WTC11 (cell line): ENCODE measurements around the gene ATF7. TPM values are rescaled to one million over a fixed set of nuclear protein-coding genes. Genes with fewer than 3 reads are reported as not detected.

Experiments
- ATAC-seq: fragments of 200-7000 bp; cut with Tn5 transposase; 2 replicates; pipeline ENCODE4 v1.10.0; 2021; ENCODE audit warnings: mild to moderate bottlenecking, moderate library complexity
- CTCF ChIA-PET: fragments of 300-600 bp; sonication (Branson Sonifier 250); formaldehyde crosslinking; loops from one replicate; lab custom pipeline; 2021; ENCODE audit warnings: antibody characterized with exemption; lab: Charles Lee
- POLR2A ChIA-PET: fragments of 350-600 bp; sonication (Branson Sonifier 250); formaldehyde crosslinking; loops from one replicate; lab custom pipeline; 2021; ENCODE audit warnings: antibody characterized with exemption; lab: Charles Lee
- DNase-seq: peaks from one replicate; pipeline ENCODE4 v3.0.0; 2021; ENCODE audit warnings: low spot score
- H3K27ac Mint-ChIP-seq: 2 replicates; pipeline ENCODE4 v1.8.0; 2021; ENCODE audit warnings: mixed read lengths
- H3K27me3 Mint-ChIP-seq: 2 replicates; pipeline ENCODE4 v1.8.0; 2021; ENCODE audit warnings: low read depth, mild to moderate bottlenecking, moderate library complexity, mixed read lengths
- H3K36me3 Mint-ChIP-seq: 2 replicates; pipeline ENCODE4 v1.8.0; 2021; ENCODE audit warnings: mixed read lengths
- H3K4me1 Mint-ChIP-seq: 2 replicates; pipeline ENCODE4 v1.8.0; 2022; ENCODE audit warnings: mixed read lengths
- H3K4me3 Mint-ChIP-seq: 2 replicates; pipeline ENCODE4 v1.8.0; 2021; ENCODE audit warnings: mild to moderate bottlenecking, moderate library complexity, mixed read lengths
- H3K9me3 Mint-ChIP-seq: 2 replicates; pipeline ENCODE4 v1.8.0; 2021; ENCODE audit warnings: mixed read lengths
- CREM ChIP-seq: sonication (generic); formaldehyde crosslinking; IDR thresholded peaks from 2 replicates; pipeline ENCODE4 v1.8.1; 2022; ENCODE audit warnings: mild to moderate bottlenecking, missing genetic modification reagents, moderate library complexity
- ETV6 ChIP-seq: sonication (generic); formaldehyde crosslinking; IDR thresholded peaks from 2 replicates; pipeline ENCODE4 v1.8.1; 2022; ENCODE audit warnings: mild to moderate bottlenecking, missing genetic modification reagents
- FOXP4 ChIP-seq: sonication (generic); formaldehyde crosslinking; IDR thresholded peaks from 2 replicates; pipeline ENCODE4 v1.8.0; 2022; ENCODE audit warnings: mild to moderate bottlenecking, missing genetic modification reagents
- GRHL2 ChIP-seq: fragments of 250-450 bp; sonication (Bioruptor Pico); IDR thresholded peaks from 2 replicates; pipeline ENCODE4 v1.8.0; 2022; ENCODE audit warnings: mild to moderate bottlenecking, moderate library complexity; ENCODE audit not compliant: insufficient replicate concordance, severe bottlenecking
- GTF2I ChIP-seq: fragments of 250-450 bp; sonication (Bioruptor Pico); conservative IDR thresholded peaks from 2 replicates; pipeline ENCODE4 v1.4.0; 2021; ENCODE audit warnings: mild to moderate bottlenecking
- MXD4 ChIP-seq: fragments of 250-450 bp; sonication (Bioruptor Pico); IDR thresholded peaks from 2 replicates; pipeline ENCODE4 v1.8.0; 2021; ENCODE audit warnings: mild to moderate bottlenecking, moderate library complexity, borderline replicate concordance
- MYBL2 ChIP-seq: sonication (generic); formaldehyde crosslinking; IDR thresholded peaks from 2 replicates; pipeline ENCODE4 v1.8.1; 2023; ENCODE audit warnings: mild to moderate bottlenecking, moderate library complexity, missing genetic modification reagents
- RELA ChIP-seq: sonication (generic); formaldehyde crosslinking; IDR thresholded peaks from 2 replicates; pipeline ENCODE4 v1.8.1; 2022; ENCODE audit warnings: missing genetic modification reagents, mild to moderate bottlenecking, borderline replicate concordance
- RORB ChIP-seq: fragments of 250-450 bp; sonication (Bioruptor Pico); IDR thresholded peaks from 2 replicates; pipeline ENCODE4 v1.9.0; 2021; ENCODE audit warnings: mild to moderate bottlenecking
- SMAD4 ChIP-seq: sonication (generic); formaldehyde crosslinking; IDR thresholded peaks from 2 replicates; pipeline ENCODE4 v1.8.0; 2022; ENCODE audit warnings: mild to moderate bottlenecking, missing genetic modification reagents
- SOX15 ChIP-seq: fragments of 250-450 bp; sonication (Bioruptor Pico); IDR thresholded peaks from 2 replicates; pipeline ENCODE4 v1.9.0; 2021; ENCODE audit warnings: mild to moderate bottlenecking
- TEAD1 ChIP-seq: sonication (generic); formaldehyde crosslinking; IDR thresholded peaks from 2 replicates; pipeline ENCODE4 v1.8.0; 2022; ENCODE audit warnings: mild to moderate bottlenecking, missing genetic modification reagents
- ZNF138 ChIP-seq: sonication (generic); formaldehyde crosslinking; conservative IDR thresholded peaks from 2 replicates; pipeline ENCODE4 v1.8.1; 2022; ENCODE audit warnings: mild to moderate bottlenecking, moderate library complexity, missing genetic modification reagents
- ZNF232 ChIP-seq: sonication (generic); formaldehyde crosslinking; IDR thresholded peaks from 2 replicates; pipeline ENCODE4 v1.8.0; 2022; ENCODE audit warnings: mild to moderate bottlenecking, missing genetic modification reagents
- ZNF396 ChIP-seq: fragments of 250-450 bp; sonication (Bioruptor Pico); IDR thresholded peaks from 2 replicates; pipeline ENCODE4 v1.8.0; 2021; ENCODE audit warnings: mild to moderate bottlenecking, moderate library complexity, borderline replicate concordance
- ZNF416 ChIP-seq: fragments of 250-450 bp; sonication (Bioruptor Pico); IDR thresholded peaks from 2 replicates; pipeline ENCODE4 v1.9.0; 2021; ENCODE audit warnings: mild to moderate bottlenecking, inconsistent platforms
- ZNF423 ChIP-seq: fragments of 250-450 bp; sonication (Bioruptor Pico); IDR thresholded peaks from 2 replicates; pipeline ENCODE4 v2.1.2; 2022; ENCODE audit warnings: mild to moderate bottlenecking, moderate library complexity
- ZNF671 ChIP-seq: fragments of 250-450 bp; sonication (Bioruptor Pico); IDR thresholded peaks from 2 replicates; pipeline ENCODE4 v1.8.0; 2021; ENCODE audit warnings: mild to moderate bottlenecking
- total RNA-seq: library from RNA; stranded (reverse); gene quantifications from 3 replicates; pipeline ENCODE4 v1.2.3, GENCODE V29; 2021
- TF ChIP-seq, protein P1 (sequence below): sonication (generic); formaldehyde crosslinking; IDR thresholded peaks from 2 replicates; pipeline ENCODE4 v1.8.1; 2022; ENCODE audit warnings: mild to moderate bottlenecking, moderate library complexity, missing genetic modification reagents
- TF ChIP-seq, protein P2 (sequence below): sonication (generic); formaldehyde crosslinking; IDR thresholded peaks from 2 replicates; pipeline ENCODE4 v1.8.0; 2023; ENCODE audit warnings: missing genetic modification reagents, mild to moderate bottlenecking, borderline replicate concordance

ATF7 gene
- total RNA-seq, 1 experiment from 2014 or later = 16.3 TPM

- TF ChIP-seq FOXP4 (CRISPR knock-in tag) (no peak), ZNF671 (no peak), SOX15 (no peak), ZNF232 (CRISPR knock-in tag) (no peak), RORB (CRISPR knock-in tag) (no peak), CREM (CRISPR knock-in tag) (no peak), SMAD4 (CRISPR knock-in tag) (no peak), ZNF416 (CRISPR knock-in tag) (no peak), MXD4 (no peak)
- TF ChIP-seq, protein P1, sequence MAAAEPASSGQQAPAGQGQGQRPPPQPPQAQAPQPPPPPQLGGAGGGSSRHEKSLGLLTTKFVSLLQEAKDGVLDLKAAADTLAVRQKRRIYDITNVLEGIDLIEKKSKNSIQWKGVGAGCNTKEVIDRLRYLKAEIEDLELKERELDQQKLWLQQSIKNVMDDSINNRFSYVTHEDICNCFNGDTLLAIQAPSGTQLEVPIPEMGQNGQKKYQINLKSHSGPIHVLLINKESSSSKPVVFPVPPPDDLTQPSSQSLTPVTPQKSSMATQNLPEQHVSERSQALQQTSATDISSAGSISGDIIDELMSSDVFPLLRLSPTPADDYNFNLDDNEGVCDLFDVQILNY (CRISPR knock-in tag) = no peak
- no peaks in the 10 kb centered on the region for H3K27me3 Mint-ChIP-seq
- ATAC-seq (no peak), DNase-seq (no peak)
- ChIA-PET POLR2A (interaction anchor here (2.2 kb wide), 1 partner anchor 14 kb away, joined by 7 read pairs; the partner anchor contains the start of gene TARBP2), CTCF (interaction anchor here (1.2 kb wide), 1 partner anchor 194 kb away, joined by 3 read pairs; the partner anchor contains the start of gene AAAS)
- H3K27ac Mint-ChIP-seq = no peak overlapping the region
- H3K4me3 Mint-ChIP-seq = no peak overlapping the region
- H3K36me3 Mint-ChIP-seq = peaks cover 3% of the 10 kb centered on the region; the same call in 1 of the 2 replicates
- peaks cover 8% of the 10 kb centered on the region for H3K4me1 Mint-ChIP-seq
- no peaks in the 10 kb centered on the region for H3K9me3 Mint-ChIP-seq
Observed at GRCh38 chr12:53515291-53515680, 110.9 kb downstream of the ATF7 start.

DNA sequence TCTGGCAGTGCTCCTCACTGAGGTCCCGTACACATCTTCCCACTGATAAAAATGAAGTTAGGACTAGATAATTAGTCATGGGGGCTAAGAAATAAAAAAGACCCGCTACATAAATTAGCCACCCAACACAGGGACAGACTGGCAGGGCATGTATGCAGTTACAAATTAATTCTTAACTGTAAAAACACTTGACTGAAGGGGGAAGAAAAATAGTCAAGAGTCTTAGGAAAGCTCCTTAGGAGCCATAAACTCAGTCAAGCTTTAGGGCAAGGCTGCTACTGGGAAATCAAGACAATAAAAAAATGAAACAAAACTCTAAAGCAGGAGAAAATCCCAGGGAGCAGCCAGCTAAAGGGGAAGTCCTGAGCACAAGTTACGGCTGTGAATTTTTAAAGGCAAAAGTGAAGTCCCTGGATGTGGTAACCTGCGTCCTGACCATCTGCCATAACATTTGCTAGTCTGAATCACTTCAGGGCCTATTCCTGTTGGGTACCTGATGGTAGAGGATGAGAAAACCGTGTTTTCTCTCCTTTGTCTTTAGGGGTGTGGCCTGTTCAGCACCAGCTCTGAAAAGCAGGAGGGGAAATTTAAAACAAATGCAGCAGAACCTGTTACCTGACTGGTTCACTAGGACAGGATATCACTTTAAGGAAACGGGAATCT lies 111.4 kb downstream of the ATF7 start:
- no peak for DNase-seq
- Mint-ChIP-seq H3K4me3 (no peak overlapping the region), H3K4me1 (peaks cover 8% of the 10 kb centered on the region), H3K36me3 (peaks cover 3% of the 10 kb centered on the region; the same call in 1 of the 2 replicates), H3K27ac (no peak overlapping the region), H3K27me3 (no peaks in the 10 kb centered on the region), H3K9me3 (no peaks in the 10 kb centered on the region)
- POLR2A ChIA-PET = interaction anchor here (2.2 kb wide), 1 partner anchor 14 kb away, joined by 7 read pairs; the partner anchor contains the start of gene TARBP2
- CTCF ChIA-PET = interaction anchor here (1.4 kb wide), 1 partner anchor 29 kb away, joined by 3 read pairs; no protein-coding TSS in a partner anchor
- no peak for ATAC-seq
- TF ChIP-seq MYBL2 (no peak), TEAD1 (no peak), ZNF423 (no peak), GTF2I (CRISPR knock-in tag) (no peak), ETV6 (no peak), ZNF138 (CRISPR knock-in tag) (no peak), RELA (CRISPR knock-in tag) (no peak), ZNF232 (CRISPR knock-in tag) (no peak), GRHL2 (no peak), ZNF396 (CRISPR knock-in tag) (no peak)
- TF ChIP-seq, protein P2, sequence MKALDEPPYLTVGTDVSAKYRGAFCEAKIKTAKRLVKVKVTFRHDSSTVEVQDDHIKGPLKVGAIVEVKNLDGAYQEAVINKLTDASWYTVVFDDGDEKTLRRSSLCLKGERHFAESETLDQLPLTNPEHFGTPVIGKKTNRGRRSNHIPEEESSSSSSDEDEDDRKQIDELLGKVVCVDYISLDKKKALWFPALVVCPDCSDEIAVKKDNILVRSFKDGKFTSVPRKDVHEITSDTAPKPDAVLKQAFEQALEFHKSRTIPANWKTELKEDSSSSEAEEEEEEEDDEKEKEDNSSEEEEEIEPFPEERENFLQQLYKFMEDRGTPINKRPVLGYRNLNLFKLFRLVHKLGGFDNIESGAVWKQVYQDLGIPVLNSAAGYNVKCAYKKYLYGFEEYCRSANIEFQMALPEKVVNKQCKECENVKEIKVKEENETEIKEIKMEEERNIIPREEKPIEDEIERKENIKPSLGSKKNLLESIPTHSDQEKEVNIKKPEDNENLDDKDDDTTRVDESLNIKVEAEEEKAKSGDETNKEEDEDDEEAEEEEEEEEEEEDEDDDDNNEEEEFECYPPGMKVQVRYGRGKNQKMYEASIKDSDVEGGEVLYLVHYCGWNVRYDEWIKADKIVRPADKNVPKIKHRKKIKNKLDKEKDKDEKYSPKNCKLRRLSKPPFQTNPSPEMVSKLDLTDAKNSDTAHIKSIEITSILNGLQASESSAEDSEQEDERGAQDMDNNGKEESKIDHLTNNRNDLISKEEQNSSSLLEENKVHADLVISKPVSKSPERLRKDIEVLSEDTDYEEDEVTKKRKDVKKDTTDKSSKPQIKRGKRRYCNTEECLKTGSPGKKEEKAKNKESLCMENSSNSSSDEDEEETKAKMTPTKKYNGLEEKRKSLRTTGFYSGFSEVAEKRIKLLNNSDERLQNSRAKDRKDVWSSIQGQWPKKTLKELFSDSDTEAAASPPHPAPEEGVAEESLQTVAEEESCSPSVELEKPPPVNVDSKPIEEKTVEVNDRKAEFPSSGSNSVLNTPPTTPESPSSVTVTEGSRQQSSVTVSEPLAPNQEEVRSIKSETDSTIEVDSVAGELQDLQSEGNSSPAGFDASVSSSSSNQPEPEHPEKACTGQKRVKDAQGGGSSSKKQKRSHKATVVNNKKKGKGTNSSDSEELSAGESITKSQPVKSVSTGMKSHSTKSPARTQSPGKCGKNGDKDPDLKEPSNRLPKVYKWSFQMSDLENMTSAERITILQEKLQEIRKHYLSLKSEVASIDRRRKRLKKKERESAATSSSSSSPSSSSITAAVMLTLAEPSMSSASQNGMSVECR (CRISPR knock-in tag) = no peak
